GM19397 (cell line): ENCODE measurements around the gene ATG4A.

Source experiments
- ATAC-seq: cut with Tn5 transposase; IDR thresholded peaks from one replicate; pipeline ENCODE4 v1.9.1; 2021; ENCODE audit warnings: mild to moderate bottlenecking, moderate library complexity; ENCODE audit not compliant: unreplicated experiment

Gene ATG4A

GRCh38 chrX:108167211-108167872 is 75.8 kb downstream of the ATG4A start:
- no peak for ATAC-seq

GRCh38 chrX:108168961-108169740 is 77.6 kb downstream of the ATG4A start:
- ATAC-seq, result no peak

- no peak for ATAC-seq
Observed at GRCh38 chrX:108169768-108170167, 78.2 kb downstream of the ATG4A start.

GRCh38 chrX:108171671-108172070 is 80.1 kb downstream of the ATG4A start:
- ATAC-seq, result no peak

GRCh38 chrX:108173874-108174273 is 82.3 kb downstream of the ATG4A start:
- ATAC-seq, result no peak

- ATAC-seq, result no peak
Observed at GRCh38 chrX:108177351-108178142, 86.0 kb downstream of the ATG4A start.

- ATAC-seq, result no peak
Observed at GRCh38 chrX:108178143-108178498, 86.5 kb downstream of the ATG4A start.

- ATAC-seq, result no peak
Observed at GRCh38 chrX:108186811-108187210, 95.2 kb downstream of the ATG4A start.

- ATAC-seq, result no peak
Observed at GRCh38 chrX:108198420-108198819, 106.8 kb downstream of the ATG4A start.

GRCh38 chrX:108199041-108199440 is 107.5 kb downstream of the ATG4A start:
- no peak for ATAC-seq

- ATAC-seq, result no peak
Observed at GRCh38 chrX:108199691-108200090, 108.1 kb downstream of the ATG4A start.

- no peak for ATAC-seq
Observed at GRCh38 chrX:108203540-108203939, 112.0 kb downstream of the ATG4A start.
